Activated CD4-positive, alpha-beta T cell treated with anti-CD3 and anti-CD28 coated beads, Interleukin-2, amount 50 U/mL, for 4 hours (primary cell): ENCODE measurements around the gene RGMB.

Experiments
- DNase-seq, 2 experiments: peaks; one replicate each; pipeline ENCODE4 v3.0.0-alpha.2; 2020

The RGMB gene

DNA sequence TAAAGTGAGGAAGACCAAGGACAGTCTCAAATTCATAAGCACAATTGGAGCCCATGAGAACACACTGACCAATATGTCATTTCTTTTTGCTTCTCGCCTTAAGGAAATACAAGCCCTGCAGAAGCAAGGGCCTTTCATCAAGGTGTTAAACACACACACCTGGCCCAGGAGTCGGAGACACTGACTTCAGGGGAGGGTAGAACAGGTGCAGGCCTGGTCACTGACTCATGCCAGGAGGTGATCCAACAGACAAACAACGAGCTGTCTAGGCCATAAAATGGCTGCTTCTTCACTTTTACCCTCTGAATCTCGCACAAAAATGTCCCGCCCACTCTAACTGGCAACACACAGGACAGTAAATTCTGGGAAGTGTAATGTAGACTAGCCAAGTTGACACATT lies 62.7 kb downstream of the RGMB start:
- DNase-seq, result no peak

GRCh38 chr5:98839469-98840383 lies 66.3 kb downstream of the RGMB start:
- no peak for DNase-seq

- no peak for DNase-seq
These were observed 67.5 kb downstream of the RGMB start for GRCh38 chr5:98840946-98841345.

DNA sequence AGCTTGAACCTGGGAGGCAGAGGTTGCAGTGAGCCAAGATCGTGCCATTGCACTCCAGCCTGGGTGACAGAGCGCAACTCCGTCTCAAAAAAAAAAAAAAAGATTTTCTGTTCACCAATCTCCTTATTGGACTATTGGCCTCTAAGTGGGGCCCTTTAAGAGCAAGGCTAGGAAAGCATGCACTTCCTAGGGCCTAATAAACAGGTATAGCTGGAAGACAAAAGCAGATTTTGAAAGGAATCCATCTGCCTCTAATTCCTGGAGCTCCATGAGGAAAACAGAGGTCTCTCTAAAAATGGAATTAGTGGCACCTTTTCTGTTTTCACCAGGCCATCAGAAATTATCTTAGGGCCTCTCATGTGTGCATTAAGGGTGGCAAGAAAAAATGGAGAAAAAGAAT lies 70.0 kb downstream of the RGMB start:
- DNase-seq, result no peak

DNA sequence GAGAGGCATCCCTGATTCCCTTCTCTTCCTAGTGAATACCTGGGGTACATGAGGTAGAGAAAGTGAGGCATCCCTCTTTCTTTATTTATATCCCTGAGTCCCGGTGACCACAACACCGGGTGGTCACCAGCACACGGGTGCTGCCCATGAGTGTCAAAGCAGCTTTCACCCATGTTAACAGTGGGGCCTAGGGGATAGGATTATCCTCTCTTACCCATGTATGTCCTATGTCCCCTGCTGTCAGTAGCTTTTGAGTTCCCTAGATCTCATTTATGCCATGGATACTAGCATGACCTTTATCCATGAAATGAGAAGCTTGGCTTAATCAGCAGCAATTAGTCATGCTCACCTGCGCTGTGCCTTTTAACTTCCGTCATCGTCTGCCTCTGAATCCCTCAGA lies 71.4 kb downstream of the RGMB start:
- DNase-seq, result no peak

- no peak for DNase-seq
These were observed 72.4 kb downstream of the RGMB start for GRCh38 chr5:98845878-98846277.
